ENCODE measurements around the gene SEPTIN12.

DNA sequence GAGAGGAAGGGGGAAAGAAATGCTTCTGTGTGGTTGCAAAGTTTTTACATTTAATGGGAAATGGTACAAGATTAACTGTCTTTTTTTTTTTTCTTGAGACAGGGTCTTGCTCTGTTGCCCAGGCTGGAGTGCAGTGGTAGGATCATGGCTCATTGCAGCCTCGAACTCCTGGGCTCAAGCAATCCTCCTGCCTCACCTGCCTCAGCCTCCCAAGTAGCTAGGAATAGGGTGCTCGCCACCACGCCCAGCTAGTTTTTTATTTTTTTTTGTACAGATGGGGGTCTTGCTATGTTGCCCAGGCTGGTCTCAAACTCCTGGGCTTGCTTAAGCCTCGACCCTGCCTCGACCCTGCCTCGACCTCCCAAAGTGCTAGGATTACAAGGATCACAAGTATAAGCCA lies 18.1 kb upstream of the SEPTIN12 start:
- TF ChIP-seq, protein P1, sequence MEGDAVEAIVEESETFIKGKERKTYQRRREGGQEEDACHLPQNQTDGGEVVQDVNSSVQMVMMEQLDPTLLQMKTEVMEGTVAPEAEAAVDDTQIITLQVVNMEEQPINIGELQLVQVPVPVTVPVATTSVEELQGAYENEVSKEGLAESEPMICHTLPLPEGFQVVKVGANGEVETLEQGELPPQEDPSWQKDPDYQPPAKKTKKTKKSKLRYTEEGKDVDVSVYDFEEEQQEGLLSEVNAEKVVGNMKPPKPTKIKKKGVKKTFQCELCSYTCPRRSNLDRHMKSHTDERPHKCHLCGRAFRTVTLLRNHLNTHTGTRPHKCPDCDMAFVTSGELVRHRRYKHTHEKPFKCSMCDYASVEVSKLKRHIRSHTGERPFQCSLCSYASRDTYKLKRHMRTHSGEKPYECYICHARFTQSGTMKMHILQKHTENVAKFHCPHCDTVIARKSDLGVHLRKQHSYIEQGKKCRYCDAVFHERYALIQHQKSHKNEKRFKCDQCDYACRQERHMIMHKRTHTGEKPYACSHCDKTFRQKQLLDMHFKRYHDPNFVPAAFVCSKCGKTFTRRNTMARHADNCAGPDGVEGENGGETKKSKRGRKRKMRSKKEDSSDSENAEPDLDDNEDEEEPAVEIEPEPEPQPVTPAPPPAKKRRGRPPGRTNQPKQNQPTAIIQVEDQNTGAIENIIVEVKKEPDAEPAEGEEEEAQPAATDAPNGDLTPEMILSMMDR (IDR thresholded peaks at IDR 0.05; ENCODE audit: low read depth, low read length, poor library complexity, severe bottlenecking): no peak
- no peak for TF ChIP-seq EZH2phosphoT487 (IDR thresholded peaks at IDR 0.05; ENCODE audit: borderline replicate concordance, low read length)

Measured in DOHH2 (cell line).